Neural cell (in vitro differentiated cells): ENCODE results near the gene UHRF2.
"Not testable (repeated sequence)": the region's sequence is repeated elsewhere in the genome, so short reads cannot be mapped to it uniquely, and the experiment has no call there.

Source experiments
- CTCF ChIP-seq: fragments of 450-650 bp; IDR thresholded peaks from 2 replicates; pipeline ENCODE4 v1.5.1; 2014; ENCODE audit warnings: antibody characterized with exemption, mild to moderate bottlenecking, moderate library complexity; ENCODE audit not compliant: poor library complexity, severe bottlenecking
- EP300 ChIP-seq: fragments of 450-650 bp; conservative IDR thresholded peaks from 2 replicates; pipeline ENCODE4 v1.6.1; 2014; ENCODE audit warnings: antibody characterized with exemption, mild to moderate bottlenecking, moderate library complexity; ENCODE audit not compliant: poor library complexity, severe bottlenecking
- EZH2 ChIP-seq: fragments of 200-600, 300-800 bp; shearing (Covaris generic), sonication (generic); IDR thresholded peaks from 2 replicates; pipeline ENCODE4 v1.6.1; 2014; ENCODE audit warnings: antibody characterized with exemption, low read length, borderline replicate concordance, mild to moderate bottlenecking; ENCODE audit not compliant: insufficient read depth, poor library complexity, severe bottlenecking
- MXI1 ChIP-seq: fragments of 450-650 bp; conservative IDR thresholded peaks from 2 replicates; pipeline ENCODE4 v1.6.1; 2014; ENCODE audit warnings: antibody characterized with exemption, mild to moderate bottlenecking; ENCODE audit not compliant: poor library complexity, severe bottlenecking
- POLR2AphosphoS5 ChIP-seq: IDR thresholded peaks from 2 replicates; pipeline ENCODE4 v1.6.1; 2012
- RAD21 ChIP-seq: fragments of 450-650 bp; conservative IDR thresholded peaks from 2 replicates; pipeline ENCODE4 v1.6.1; 2014; ENCODE audit warnings: antibody characterized with exemption, mild to moderate bottlenecking, moderate library complexity
- REST ChIP-seq: IDR thresholded peaks from 2 replicates; pipeline ENCODE4 v1.6.1; 2012; ENCODE audit warnings: borderline replicate concordance
- SMC3 ChIP-seq: fragments of 450-650 bp; conservative IDR thresholded peaks from 2 replicates; pipeline ENCODE4 v1.6.1; 2014; ENCODE audit warnings: antibody characterized with exemption, mild to moderate bottlenecking, moderate library complexity; ENCODE audit not compliant: poor library complexity
- TAF1 ChIP-seq: IDR thresholded peaks from 2 replicates; pipeline ENCODE4 v1.6.1; 2012; ENCODE audit warnings: low read depth

GRCh38 chr9:6455292-6455691 is 42.3 kb downstream of the UHRF2 start:
- not testable (repeated sequence) for TF ChIP-seq TAF1, CTCF, EZH2, POLR2AphosphoS5, SMC3, RAD21, REST, EP300, MXI1
